Calu3 (cell line): ENCODE results near the gene CRLF3. TPM values are rescaled to one million over a fixed set of nuclear protein-coding genes. Genes with fewer than 3 reads are reported as not detected.

Experiments
- BruUV-seq: library from RNA; stranded (reverse); fragments of 400-500 nt; replicated peaks from 2 replicates; lab custom pipeline; 2021; lab: Mats Ljungman, UMichigan
- CTCF ChIA-PET: fragments of 300-600 bp; sonication (Branson Sonifier 250); formaldehyde crosslinking; loops from one replicate; lab custom pipeline; 2022; ENCODE audit warnings: antibody characterized with exemption; lab: Charles Lee
- DNase-seq: peaks from one replicate; pipeline ENCODE4 v3.0.0; 2022
- H3K27ac Mint-ChIP-seq: one replicate; pipeline ENCODE4 v1.8.0; 2022; ENCODE audit warnings: mixed read lengths; ENCODE audit not compliant: unreplicated experiment
- H3K27me3 Mint-ChIP-seq: one replicate; pipeline ENCODE4 v1.8.0; 2022; ENCODE audit warnings: mixed read lengths; ENCODE audit not compliant: unreplicated experiment
- H3K36me3 Mint-ChIP-seq: one replicate; pipeline ENCODE4 v1.8.0; 2022; ENCODE audit warnings: mild to moderate bottlenecking, moderate library complexity, mixed read lengths; ENCODE audit not compliant: insufficient read depth, unreplicated experiment
- H3K4me1 Mint-ChIP-seq: one replicate; pipeline ENCODE4 v1.8.0; 2022; ENCODE audit warnings: mild to moderate bottlenecking, low read depth, mixed read lengths; ENCODE audit not compliant: unreplicated experiment
- H3K4me3 Mint-ChIP-seq: one replicate; pipeline ENCODE4 v1.8.0; 2022; ENCODE audit warnings: mild to moderate bottlenecking, low read depth, moderate library complexity, mixed read lengths; ENCODE audit not compliant: unreplicated experiment
- H3K9me3 Mint-ChIP-seq: one replicate; pipeline ENCODE4 v1.8.0; 2022; ENCODE audit warnings: low read depth, mixed read lengths; ENCODE audit not compliant: unreplicated experiment
- CTCF ChIP-seq: fragments of 200-600 bp; IDR thresholded peaks from one replicate; pipeline ENCODE4 v1.8.0; 2022; ENCODE audit warnings: antibody characterized with exemption; ENCODE audit not compliant: unreplicated experiment
- intact Hi-C: fragments of 100-400 bp; cut with micrococcal nuclease; formaldehyde crosslinking; loops from one replicate; pipeline ENCODE4 v1.10.0; 2022; ENCODE audit not compliant: unreplicated experiment
- total RNA-seq: library from RNA; stranded (reverse); gene quantifications from 2 replicates; pipeline ENCODE4 v1.2.3, GENCODE V29; 2022

Gene CRLF3
- total RNA-seq, 1 experiment from 2014 or later = 11.5 TPM

GRCh38 chr17:30858556-30859250 is 34.2 kb upstream of the CRLF3 start:
- CTCF ChIA-PET = no interaction called here
- no peak for TF ChIP-seq CTCF
- no peaks in the 10 kb centered on the region for H3K9me3 Mint-ChIP-seq
- no peaks in the 10 kb centered on the region for H3K4me1 Mint-ChIP-seq
- H3K27me3 Mint-ChIP-seq = no peaks in the 10 kb centered on the region
- no peak for DNase-seq
- no TSS peak for BruUV-seq
- no peak overlapping the region for H3K27ac Mint-ChIP-seq
- no peak overlapping the region for H3K4me3 Mint-ChIP-seq
- peaks cover 27% of the 10 kb centered on the region for H3K36me3 Mint-ChIP-seq
- intact Hi-C loops = no loop called here

DNA sequence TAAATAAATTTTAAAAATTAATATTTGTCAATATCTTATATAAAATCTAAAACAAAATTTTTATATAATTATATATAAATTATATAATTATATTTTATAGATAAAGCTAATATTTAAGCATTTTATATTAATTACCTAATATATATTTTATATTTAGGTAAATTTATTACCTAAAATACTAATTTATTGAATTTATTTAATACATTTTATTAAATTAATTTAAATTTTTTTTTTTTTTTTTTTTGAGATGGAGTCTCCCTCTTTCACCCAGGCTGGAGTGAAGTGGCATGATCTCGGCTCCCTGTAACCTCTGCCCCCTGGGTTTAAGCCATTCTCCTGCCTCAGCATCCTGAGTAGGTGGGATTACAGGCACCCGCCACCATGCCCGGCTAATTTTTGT is 29.7 kb upstream of the CRLF3 start:
- no peaks in the 10 kb centered on the region for H3K9me3 Mint-ChIP-seq
- BruUV-seq = no TSS peak
- CTCF ChIA-PET = interaction anchor here (0.7 kb wide), 1 partner anchor 18 kb away, joined by 5 read pairs; no protein-coding TSS in a partner anchor

DNA sequence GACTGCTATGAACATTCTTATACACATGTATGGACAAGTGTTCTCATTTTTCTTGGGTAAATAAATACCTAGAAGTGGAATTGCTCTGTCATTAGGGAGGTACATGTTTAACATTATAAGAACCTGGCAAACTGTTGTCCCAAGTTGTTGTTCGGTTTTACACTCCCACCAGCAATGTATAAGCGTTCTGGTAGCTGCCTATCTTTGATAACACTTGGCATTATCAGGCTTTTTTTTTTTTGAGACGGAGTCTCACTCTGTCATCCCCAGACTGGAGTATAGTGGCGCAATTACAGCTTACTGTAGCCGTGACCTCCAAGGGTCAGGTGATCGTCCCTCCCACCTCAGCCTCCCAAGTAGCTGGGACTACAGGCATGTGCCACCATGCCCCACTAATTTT is 23.5 kb upstream of the CRLF3 start:
- no peaks in the 10 kb centered on the region for H3K4me1 Mint-ChIP-seq
- H3K27ac Mint-ChIP-seq = no peak overlapping the region
- no peak for DNase-seq
- peaks cover 12% of the 10 kb centered on the region for H3K36me3 Mint-ChIP-seq
- no peak for TF ChIP-seq CTCF
- intact Hi-C loops = no loop called here
- CTCF ChIA-PET = no interaction called here
- no TSS peak for BruUV-seq
- no peaks in the 10 kb centered on the region for H3K9me3 Mint-ChIP-seq
- H3K27me3 Mint-ChIP-seq = no peaks in the 10 kb centered on the region
- H3K4me3 Mint-ChIP-seq = no peak overlapping the region

More for the DNA sequence above, 29.7 kb upstream of the CRLF3 start:
- no peak overlapping the region for H3K4me3 Mint-ChIP-seq
- H3K36me3 Mint-ChIP-seq = peaks cover 5% of the 10 kb centered on the region
- no peak for TF ChIP-seq CTCF
- intact Hi-C loops = no loop called here
- H3K27ac Mint-ChIP-seq = no peak overlapping the region
- H3K4me1 Mint-ChIP-seq = no peaks in the 10 kb centered on the region
- no peak for DNase-seq
- H3K27me3 Mint-ChIP-seq = no peaks in the 10 kb centered on the region

DNA sequence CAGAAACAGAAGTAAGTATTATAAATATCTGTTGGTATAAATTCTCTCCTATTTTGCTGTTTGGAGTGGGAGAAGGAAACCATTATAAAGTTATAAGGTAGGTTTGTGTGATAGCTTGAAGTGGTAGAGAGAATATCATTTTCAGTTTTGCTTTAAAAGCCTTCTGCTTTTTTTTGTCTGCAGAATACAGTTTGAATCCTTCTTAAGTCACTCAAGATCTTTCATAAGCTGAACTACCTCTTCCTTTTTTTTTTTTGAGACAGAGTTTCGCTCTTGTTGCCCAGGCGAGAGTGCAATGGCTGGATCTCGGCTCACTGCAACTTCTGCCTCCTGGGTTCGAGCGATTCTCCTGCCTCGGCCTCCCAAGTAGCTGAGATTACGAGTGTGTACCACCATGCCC is 16.3 kb upstream of the CRLF3 start:
- intact Hi-C loops = no loop called here
- Mint-ChIP-seq H3K27ac (no peak overlapping the region), H3K4me3 (no peak overlapping the region), H3K4me1 (no peaks in the 10 kb centered on the region), H3K36me3 (peaks cover 12% of the 10 kb centered on the region), H3K27me3 (no peaks in the 10 kb centered on the region), H3K9me3 (no peaks in the 10 kb centered on the region)
- CTCF ChIA-PET = no interaction called here
- BruUV-seq = no TSS peak
- no peak for TF ChIP-seq CTCF
- DNase-seq = no peak
